Muscle layer of duodenum (tissue), 2 donors: Measurements from ENCODE around the gene CDC25A.
"Not testable (repeated sequence)": the region's sequence is repeated elsewhere in the genome, so short reads cannot be mapped to it uniquely, and the experiment has no call there.

Experiments used
- H3K27ac ChIP-seq: one replicate; pipeline ENCODE4 v1.7.0; 2013; ENCODE audit warnings: mild to moderate bottlenecking, low read length
- H3K27me3 ChIP-seq: one replicate; pipeline ENCODE4 v1.7.0; 2013; ENCODE audit warnings: low read depth, mild to moderate bottlenecking, control low read depth, low read length
- H3K36me3 ChIP-seq, 2 donors: one replicate each; pipeline ENCODE4 v1.7.0; 2013; ENCODE audit warnings: low read length in 2 of 2, control low read depth in 1 of 2, mild to moderate bottlenecking in 1 of 2; ENCODE audit not compliant: insufficient read depth in 2 of 2, control insufficient read depth in 1 of 2
- H3K4me1 ChIP-seq, 2 donors: one replicate each; pipeline ENCODE4 v1.7.0; 2013; ENCODE audit warnings: low read length in 2 of 2, mild to moderate bottlenecking in 2 of 2, control low read depth in 1 of 2, moderate library complexity in 1 of 2; ENCODE audit not compliant: insufficient read depth in 2 of 2, control insufficient read depth in 1 of 2
- H3K4me3 ChIP-seq, 2 donors: one replicate each; pipeline ENCODE4 v1.7.0; 2013; ENCODE audit warnings: low read length in 2 of 2, low read depth in 1 of 2, mild to moderate bottlenecking in 1 of 2
- H3K9me3 ChIP-seq, 2 donors: one replicate each; pipeline ENCODE4 v1.7.0; 2013; ENCODE audit warnings: low read length in 2 of 2, control low read depth in 1 of 2, mild to moderate bottlenecking in 1 of 2; ENCODE audit not compliant: control insufficient read depth in 1 of 2
- donor health status: healthy.

The CDC25A gene

GRCh38 chr3:48217449-48217848 lies 29.2 kb upstream of the CDC25A start:
- no peak overlapping the region for H3K4me3 ChIP-seq
- no peaks in the 10 kb centered on the region for H3K27me3 ChIP-seq
- peaks cover 6 to 20% of the 10 kb centered on the region in 2 donors for H3K4me1 ChIP-seq
- no peaks in the 10 kb centered on the region for H3K36me3 ChIP-seq
- H3K9me3 ChIP-seq: no peaks in the 10 kb centered on the region
- no peak overlapping the region for H3K27ac ChIP-seq

GRCh38 chr3:48215876-48216275 lies 27.7 kb upstream of the CDC25A start:
- Histone ChIP-seq H3K4me1 (peaks cover 6 to 20% of the 10 kb centered on the region in 2 donors), H3K27ac (no peak overlapping the region), H3K9me3 (no peaks in the 10 kb centered on the region), H3K27me3 (no peaks in the 10 kb centered on the region), H3K4me3 (no peak overlapping the region), H3K36me3 (no peaks in the 10 kb centered on the region)

- H3K27me3 ChIP-seq: no peaks in the 10 kb centered on the region
- no peaks in the 10 kb centered on the region for H3K9me3 ChIP-seq
- H3K4me1 ChIP-seq: peaks cover 6 to 20% of the 10 kb centered on the region in 2 donors
- H3K4me3 ChIP-seq: no peak overlapping the region
- H3K36me3 ChIP-seq: no peaks in the 10 kb centered on the region
- H3K27ac ChIP-seq: no peak overlapping the region
These were observed 27.2 kb upstream of the CDC25A start for GRCh38 chr3:48215466-48215865.

GRCh38 chr3:48215019-48215418 lies 26.8 kb upstream of the CDC25A start:
- Histone ChIP-seq H3K27me3 (no peaks in the 10 kb centered on the region), H3K4me1 (peaks cover 6 to 20% of the 10 kb centered on the region in 2 donors), H3K27ac (no peak overlapping the region), H3K36me3 (no peaks in the 10 kb centered on the region), H3K9me3 (no peaks in the 10 kb centered on the region), H3K4me3 (no peak overlapping the region)

GRCh38 chr3:48214225-48214624 lies 26.0 kb upstream of the CDC25A start:
- H3K27me3 ChIP-seq: no peaks in the 10 kb centered on the region
- H3K9me3 ChIP-seq: no peaks in the 10 kb centered on the region
- no peaks in the 10 kb centered on the region for H3K36me3 ChIP-seq
- H3K4me3 ChIP-seq: no peak overlapping the region
- H3K27ac ChIP-seq: no peak overlapping the region
- H3K4me1 ChIP-seq: peaks cover 6 to 20% of the 10 kb centered on the region in 2 donors

- peaks cover 6 to 20% of the 10 kb centered on the region in 2 donors for H3K4me1 ChIP-seq
- not testable (repeated sequence) for H3K9me3 ChIP-seq, H3K27ac ChIP-seq, H3K36me3 ChIP-seq, H3K27me3 ChIP-seq, H3K4me3 ChIP-seq
These were observed 23.6 kb upstream of the CDC25A start for GRCh38 chr3:48211776-48212175.

- not testable (repeated sequence) for H3K36me3 ChIP-seq, H3K9me3 ChIP-seq, H3K4me3 ChIP-seq, H3K27ac ChIP-seq, H3K4me1 ChIP-seq, H3K27me3 ChIP-seq
These were observed 22.3 kb upstream of the CDC25A start for GRCh38 chr3:48210534-48210933.

- no peak overlapping the region for H3K27ac ChIP-seq
- no peak overlapping the region for H3K4me3 ChIP-seq
- no peaks in the 10 kb centered on the region for H3K9me3 ChIP-seq
- H3K4me1 ChIP-seq: no peaks in the 10 kb centered on the region
- H3K36me3 ChIP-seq: no peaks in the 10 kb centered on the region
- no peaks in the 10 kb centered on the region for H3K27me3 ChIP-seq
These were observed 21.2 kb upstream of the CDC25A start for GRCh38 chr3:48209445-48209844.

- Histone ChIP-seq H3K4me3 (no peak overlapping the region), H3K9me3 (no peaks in the 10 kb centered on the region), H3K36me3 (no peaks in the 10 kb centered on the region), H3K4me1 (no peaks in the 10 kb centered on the region), H3K27me3 (no peaks in the 10 kb centered on the region), H3K27ac (no peak overlapping the region)
These were observed 19.9 kb upstream of the CDC25A start for GRCh38 chr3:48208076-48208475.

- Histone ChIP-seq H3K27ac (no peak overlapping the region), H3K9me3 (no peaks in the 10 kb centered on the region), H3K4me1 (no peaks in the 10 kb centered on the region), H3K4me3 (no peak overlapping the region), H3K27me3 (no peaks in the 10 kb centered on the region), H3K36me3 (no peaks in the 10 kb centered on the region)
These were observed 14.4 kb upstream of the CDC25A start for GRCh38 chr3:48202632-48203031.

- H3K4me1 ChIP-seq: no peaks in the 10 kb centered on the region
- no peak overlapping the region for H3K27ac ChIP-seq
- no peaks in the 10 kb centered on the region for H3K36me3 ChIP-seq
- H3K4me3 ChIP-seq: no peak overlapping the region
- H3K9me3 ChIP-seq: no peaks in the 10 kb centered on the region
- H3K27me3 ChIP-seq: no peaks in the 10 kb centered on the region
These were observed 10.9 kb upstream of the CDC25A start for GRCh38 chr3:48199117-48199516.

GRCh38 chr3:48196611-48197010 lies 8.4 kb upstream of the CDC25A start:
- no peaks in the 10 kb centered on the region for H3K4me1 ChIP-seq
- no peak overlapping the region for H3K27ac ChIP-seq
- no peaks in the 10 kb centered on the region for H3K36me3 ChIP-seq
- H3K27me3 ChIP-seq: no peaks in the 10 kb centered on the region
- H3K4me3 ChIP-seq: no peak overlapping the region
- no peaks in the 10 kb centered on the region for H3K9me3 ChIP-seq
